IgD-negative memory B cell (primary cell): ENCODE measurements around the gene SMIM14. TPM values are rescaled to one million over a fixed set of nuclear protein-coding genes. Genes with fewer than 3 reads are reported as not detected.
"Not testable (repeated sequence)": the region's sequence is repeated elsewhere in the genome, so short reads cannot be mapped to it uniquely, and the experiment has no call there.

Experiments used
- H3K27ac Mint-ChIP-seq, 3 donors: one replicate each; pipeline ENCODE4 v1.8.0; 2020 to 2022; ENCODE audit warnings: mild to moderate bottlenecking in 3 of 3, mixed read lengths in 3 of 3, moderate library complexity in 1 of 3
- H3K27me3 Mint-ChIP-seq: one replicate; pipeline ENCODE4 v1.8.0; 2021; ENCODE audit warnings: mixed read lengths
- H3K36me3 Mint-ChIP-seq: one replicate; pipeline ENCODE4 v1.8.0; 2020; ENCODE audit warnings: mild to moderate bottlenecking, mixed read lengths
- H3K4me1 Mint-ChIP-seq, 3 donors: one replicate each; pipeline ENCODE4 v1.8.0; 2020 to 2022; ENCODE audit warnings: mixed read lengths in 3 of 3, mild to moderate bottlenecking in 1 of 3
- H3K4me3 Mint-ChIP-seq, 4 donors: one replicate each; pipeline ENCODE4 v1.8.0; 2020 to 2022; ENCODE audit warnings: mild to moderate bottlenecking in 4 of 4, mixed read lengths in 4 of 4, moderate library complexity in 3 of 4
- H3K9me3 Mint-ChIP-seq, 3 donors: one replicate each; pipeline ENCODE4 v1.8.0; 2020 to 2021; ENCODE audit warnings: mixed read lengths in 3 of 3, mild to moderate bottlenecking in 1 of 3
- polyA plus RNA-seq: library from polyadenylated mRNA; unstranded; fragments of 300-500 nt; fragmentation: Illumina TruSeq; gene quantifications from one replicate; pipeline ENCODE4 v1.2.3, GENCODE V29; 2021

The SMIM14 gene
- 189 TPM for polyA plus RNA-seq

- Mint-ChIP-seq H3K9me3 (no peaks in the 10 kb centered on the region), H3K27me3 (no peaks in the 10 kb centered on the region), H3K4me1 (peaks cover 36 to 47% (median 47%) of the 10 kb centered on the region in 3 donors), H3K27ac (peak within 1 kb of the TSS; percentile 79 to 97 (median 93)), H3K4me3 (peak within 1 kb of the TSS; percentile 91 to 96 (median 94)), H3K36me3 (peaks cover 4% of the 10 kb centered on the region)
These were observed at the start of gene SMIM14 for GRCh38 chr4:39638354-39639239. Gene SMIM14 (minus strand): TSS chr4:39638865. CDS start chr4:39605145, 33,720 bp downstream.

- H3K27me3 Mint-ChIP-seq, result no peaks in the 10 kb centered on the region
- no peaks in the 10 kb centered on the region for H3K9me3 Mint-ChIP-seq
- peaks cover 12 to 18% (median 14%) of the 10 kb centered on the region in 3 donors for H3K4me1 Mint-ChIP-seq
- H3K36me3 Mint-ChIP-seq, result no peaks in the 10 kb centered on the region
- no peak overlapping the region for H3K27ac Mint-ChIP-seq
- no peak overlapping the region for H3K4me3 Mint-ChIP-seq
These were observed 48.3 kb upstream of the SMIM14 start for GRCh38 chr4:39687014-39687413.

GRCh38 chr4:39685990-39686389 is 47.3 kb upstream of the SMIM14 start:
- Mint-ChIP-seq H3K4me1 (peaks cover 18 to 21% (median 19%) of the 10 kb centered on the region in 3 donors), H3K9me3 (no peaks in the 10 kb centered on the region), H3K27ac (no peak overlapping the region), H3K4me3 (no peak overlapping the region), H3K36me3 (no peaks in the 10 kb centered on the region), H3K27me3 (no peaks in the 10 kb centered on the region)

- H3K4me3 Mint-ChIP-seq, result peak overlapping the region in 2 of 4 donors; percentile 10 to 90
- H3K36me3 Mint-ChIP-seq, result peaks cover 2% of the 10 kb centered on the region
- H3K27me3 Mint-ChIP-seq, result no peaks in the 10 kb centered on the region
- peak overlapping the region in 1 of 3 donors; percentile 42 for H3K27ac Mint-ChIP-seq
- H3K4me1 Mint-ChIP-seq, result peaks cover 27 to 33% (median 30%) of the 10 kb centered on the region in 3 donors
- H3K9me3 Mint-ChIP-seq, result no peaks in the 10 kb centered on the region
These were observed 43.5 kb upstream of the SMIM14 start for GRCh38 chr4:39682138-39682537.

GRCh38 chr4:39681003-39681402 is 42.3 kb upstream of the SMIM14 start:
- not testable (repeated sequence) for H3K9me3 Mint-ChIP-seq, H3K27ac Mint-ChIP-seq, H3K27me3 Mint-ChIP-seq, H3K36me3 Mint-ChIP-seq
- H3K4me3 Mint-ChIP-seq, result peak overlapping the region in 1 of 4 donors; percentile 55
- peaks cover 24 to 28% (median 24%) of the 10 kb centered on the region in 3 donors for H3K4me1 Mint-ChIP-seq

- not testable (repeated sequence) for H3K9me3 Mint-ChIP-seq, H3K27me3 Mint-ChIP-seq, H3K27ac Mint-ChIP-seq, H3K36me3 Mint-ChIP-seq, H3K4me3 Mint-ChIP-seq
- peaks cover 10 to 14% (median 11%) of the 10 kb centered on the region in 3 donors for H3K4me1 Mint-ChIP-seq
These were observed 37.0 kb upstream of the SMIM14 start for GRCh38 chr4:39675681-39676080.

GRCh38 chr4:39670296-39670695 is 31.6 kb upstream of the SMIM14 start:
- not testable (repeated sequence) for H3K27ac Mint-ChIP-seq, H3K27me3 Mint-ChIP-seq

GRCh38 chr4:39668887-39669286 is 30.2 kb upstream of the SMIM14 start:
- Mint-ChIP-seq H3K4me3 (no peak overlapping the region), H3K36me3 (peaks cover 3% of the 10 kb centered on the region), H3K9me3 (no peaks in the 10 kb centered on the region), H3K27me3 (no peaks in the 10 kb centered on the region), H3K4me1 (peaks cover 0 to 2% (median 0%) of the 10 kb centered on the region in 3 donors), H3K27ac (no peak overlapping the region)

More at GRCh38 chr4:39670296-39670695, 31.6 kb upstream of the SMIM14 start:
- not testable (repeated sequence) for H3K4me1 Mint-ChIP-seq, H3K4me3 Mint-ChIP-seq, H3K36me3 Mint-ChIP-seq, H3K9me3 Mint-ChIP-seq

GRCh38 chr4:39667706-39668105 is 29.0 kb upstream of the SMIM14 start:
- Mint-ChIP-seq H3K27me3 (no peaks in the 10 kb centered on the region), H3K36me3 (peaks cover 2% of the 10 kb centered on the region), H3K27ac (no peak overlapping the region), H3K4me3 (no peak overlapping the region), H3K9me3 (no peaks in the 10 kb centered on the region), H3K4me1 (peaks cover 0 to 2% (median 0%) of the 10 kb centered on the region in 3 donors)

- Mint-ChIP-seq H3K27me3 (no peaks in the 10 kb centered on the region), H3K36me3 (no peaks in the 10 kb centered on the region)
These were observed 26.4 kb upstream of the SMIM14 start for GRCh38 chr4:39664828-39665731.

GRCh38 chr4:39662683-39663082 is 24.0 kb upstream of the SMIM14 start:
- no peaks in the 10 kb centered on the region for H3K36me3 Mint-ChIP-seq
- no peak overlapping the region for H3K27ac Mint-ChIP-seq
- no peak overlapping the region for H3K4me3 Mint-ChIP-seq
- no peaks in the 10 kb centered on the region for H3K27me3 Mint-ChIP-seq
- H3K9me3 Mint-ChIP-seq, result no peaks in the 10 kb centered on the region
- H3K4me1 Mint-ChIP-seq, result peaks cover under 1 to 2% (median 1%) of the 10 kb centered on the region in 3 donors

More at GRCh38 chr4:39664828-39665731, 26.4 kb upstream of the SMIM14 start:
- H3K27ac Mint-ChIP-seq, result peak overlapping the region in 2 of 3 donors; percentile 6 to 67
- peaks cover 0 to 2% (median 0%) of the 10 kb centered on the region in 3 donors for H3K4me1 Mint-ChIP-seq
- no peaks in the 10 kb centered on the region for H3K9me3 Mint-ChIP-seq
- H3K4me3 Mint-ChIP-seq, result no peak overlapping the region

GRCh38 chr4:39660757-39661156 is 22.1 kb upstream of the SMIM14 start:
- Mint-ChIP-seq H3K9me3 (no peaks in the 10 kb centered on the region), H3K4me1 (peaks cover 5 to 10% (median 8%) of the 10 kb centered on the region in 3 donors), H3K36me3 (no peaks in the 10 kb centered on the region), H3K27me3 (no peaks in the 10 kb centered on the region), H3K4me3 (no peak overlapping the region), H3K27ac (no peak overlapping the region)

GRCh38 chr4:39660045-39660444 is 21.4 kb upstream of the SMIM14 start:
- peaks cover 8 to 11% (median 11%) of the 10 kb centered on the region in 3 donors for H3K4me1 Mint-ChIP-seq
- H3K27ac Mint-ChIP-seq, result no peak overlapping the region
- H3K27me3 Mint-ChIP-seq, result no peaks in the 10 kb centered on the region
- H3K4me3 Mint-ChIP-seq, result no peak overlapping the region
- no peaks in the 10 kb centered on the region for H3K9me3 Mint-ChIP-seq
- H3K36me3 Mint-ChIP-seq, result no peaks in the 10 kb centered on the region

GRCh38 chr4:39658756-39659155 is 20.1 kb upstream of the SMIM14 start:
- peak overlapping the region in 1 of 4 donors; percentile 60 for H3K4me3 Mint-ChIP-seq
- no peaks in the 10 kb centered on the region for H3K36me3 Mint-ChIP-seq
- H3K27ac Mint-ChIP-seq, result peak overlapping the region in 1 of 3 donors; percentile 50
- no peaks in the 10 kb centered on the region for H3K9me3 Mint-ChIP-seq
- no peaks in the 10 kb centered on the region for H3K27me3 Mint-ChIP-seq
- H3K4me1 Mint-ChIP-seq, result peaks cover 8 to 15% (median 14%) of the 10 kb centered on the region in 3 donors

- Mint-ChIP-seq H3K9me3 (no peaks in the 10 kb centered on the region), H3K36me3 (no peaks in the 10 kb centered on the region), H3K27me3 (no peaks in the 10 kb centered on the region), H3K4me3 (peak overlapping the region; percentile 1 to 92 (median 78)), H3K27ac (peak overlapping the region; percentile 30 to 73 (median 52)), H3K4me1 (peaks cover 8 to 19% (median 15%) of the 10 kb centered on the region in 3 donors)
These were observed 18.8 kb upstream of the SMIM14 start for GRCh38 chr4:39657465-39657864.
